SU-DHL-6 (cell line): ENCODE results near the gene MYO10.
"Not testable (repeated sequence)": the region's sequence is repeated elsewhere in the genome, so short reads cannot be mapped to it uniquely, and the experiment has no call there.

Source experiments
- H2AFZ ChIP-seq: fragments of 200-600 bp; sonication (generic); 2 replicates; pipeline ENCODE4 v1.6.1; 2014; ENCODE audit warnings: low read depth, mild to moderate bottlenecking, moderate library complexity, mixed read lengths, antibody characterized with exemption, low read length; ENCODE audit not compliant: severe bottlenecking
- H3F3A ChIP-seq: fragments of 200-600 bp; shearing (Covaris generic); 2 replicates; pipeline ENCODE4 v1.6.0; 2016; ENCODE audit warnings: antibody characterized with exemption, mild to moderate bottlenecking; ENCODE audit not compliant: insufficient read depth
- H3K27ac ChIP-seq: fragments of 200-600 bp; sonication (generic); 2 replicates; pipeline ENCODE4 v1.5.1; 2016; ENCODE audit warnings: low read depth, mild to moderate bottlenecking, low read length, moderate library complexity, mixed read lengths
- H3K27me3 ChIP-seq: fragments of 200-600 bp; sonication (generic), shearing (Covaris generic); 2 replicates; pipeline ENCODE4 v1.6.0; 2014; ENCODE audit warnings: mild to moderate bottlenecking, low read length
- H3K36me3 ChIP-seq: fragments of 200-600 bp; sonication (generic); 2 replicates; pipeline ENCODE4 v1.6.1; 2014; ENCODE audit warnings: mild to moderate bottlenecking, low read length, mixed read lengths
- H3K4me2 ChIP-seq: fragments of 300-600, 200-600 bp; shearing (Covaris generic), sonication (generic); 2 replicates; pipeline ENCODE4 v1.6.0; 2014; ENCODE audit warnings: low read length, low read depth, mild to moderate bottlenecking; ENCODE audit not compliant: poor library complexity, severe bottlenecking
- H3K4me3 ChIP-seq: fragments of 200-600 bp; sonication (generic); 2 replicates; pipeline ENCODE4 v1.5.1; 2014; ENCODE audit warnings: antibody characterized with exemption, low read length, mild to moderate bottlenecking, mixed read lengths; ENCODE audit not compliant: insufficient read depth, poor library complexity, severe bottlenecking
- H3K79me2 ChIP-seq: fragments of 200-600 bp; sonication (generic); 2 replicates; pipeline ENCODE4 v1.6.1; 2014; ENCODE audit warnings: mild to moderate bottlenecking, low read length, moderate library complexity; ENCODE audit not compliant: insufficient read depth
- H3K9ac ChIP-seq: fragments of 200-600 bp; sonication (generic); 2 replicates; pipeline ENCODE4 v1.7.0; 2014; ENCODE audit warnings: mild to moderate bottlenecking, low read length
- H3K9me2 ChIP-seq: fragments of 200-600 bp; sonication (generic); replicated peaks from 2 replicates; pipeline ENCODE4 v1.6.1; 2014; ENCODE audit warnings: low read length; ENCODE audit not compliant: insufficient read depth
- H3K9me3 ChIP-seq: fragments of 200-600 bp; sonication (generic); 2 replicates; pipeline ENCODE4 v1.6.1; 2014; ENCODE audit warnings: low read length, mixed read lengths; ENCODE audit not compliant: insufficient read depth
- H4K20me1 ChIP-seq: fragments of 200-600 bp; sonication (generic); 2 replicates; pipeline ENCODE4 v1.6.1; 2014; ENCODE audit warnings: low read depth, mild to moderate bottlenecking, antibody characterized with exemption, low read length, moderate library complexity, mixed read lengths
- EZH2phosphoT487 ChIP-seq: fragments of 200-600 bp; sonication (generic), shearing (Covaris generic); conservative IDR thresholded peaks from 2 replicates; pipeline ENCODE4 v1.6.1; 2018; ENCODE audit warnings: mild to moderate bottlenecking, antibody characterized with exemption, low read length, moderate library complexity, mixed read lengths
- TF ChIP-seq, protein P1 (sequence below): fragments of 200-600 bp; sonication (generic); IDR thresholded peaks from one replicate; pipeline ENCODE4 v1.5.1; 2017; ENCODE audit warnings: antibody characterized with exemption, mild to moderate bottlenecking, low read length, moderate library complexity; ENCODE audit not compliant: insufficient read depth, poor library complexity, severe bottlenecking

The MYO10 gene

DNA sequence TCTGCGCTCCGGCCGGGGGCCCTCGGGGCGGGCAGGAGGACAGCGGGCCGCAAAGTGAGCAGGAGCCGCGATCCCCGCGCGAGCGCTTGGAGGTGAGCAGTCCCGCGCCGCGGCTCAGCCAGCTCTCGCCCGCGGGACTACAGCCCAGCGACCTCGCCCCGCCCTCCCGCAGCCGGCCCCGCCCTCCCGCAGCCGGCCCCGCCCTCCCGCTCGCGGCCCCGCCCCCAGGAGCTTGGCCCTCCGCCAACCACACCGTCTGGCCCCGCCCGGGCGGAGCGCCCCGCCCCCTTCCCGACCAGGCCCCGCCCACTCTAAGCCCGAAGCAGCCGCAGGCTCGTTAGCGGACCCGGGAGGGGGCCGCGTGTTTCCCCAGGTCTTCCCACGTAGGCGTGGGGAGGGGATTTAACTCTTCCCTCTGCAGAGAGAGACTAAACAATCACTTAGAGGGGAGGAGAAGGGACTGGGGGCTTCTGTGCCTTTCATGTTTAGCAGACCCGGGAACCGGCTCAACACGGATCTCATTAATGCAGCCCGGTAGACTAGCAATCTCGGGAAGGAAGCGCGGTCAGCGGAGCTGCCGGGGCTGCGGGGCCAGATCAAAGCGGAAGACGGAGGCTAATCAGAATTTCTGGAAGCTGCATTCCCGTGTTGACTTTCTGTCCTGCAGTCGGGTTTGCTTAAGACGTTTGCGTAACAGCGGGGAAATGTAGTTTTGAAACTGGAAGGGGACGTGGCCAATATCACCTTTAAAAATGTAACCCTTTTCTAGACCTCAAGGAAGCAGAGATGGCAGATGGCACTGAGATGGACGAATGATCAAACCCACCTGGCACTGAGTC, at the start of gene MYO10:
Gene MYO10, minus strand, starts transcription at position 139 of the 839 bp plus-strand sequence. CDS start 480 bp downstream, outside the sequence.
- Histone ChIP-seq H3K79me2 (no peaks in the 10 kb centered on the region), H3K4me3 (peak within 1 kb of the TSS; percentile 70), H3K9me2 (no peaks in the 10 kb centered on the region), H3F3A (peaks cover 7% of the 10 kb centered on the region; the same call in 1 of the 2 replicates), H3K4me2 (peak within 1 kb of the TSS; percentile 53), H3K36me3 (no peaks in the 10 kb centered on the region), H3K9ac (peak within 1 kb of the TSS; percentile 43), H3K27me3 (no peaks in the 10 kb centered on the region), H3K9me3 (no peaks in the 10 kb centered on the region), H2AFZ (peak within 1 kb of the TSS; percentile 59), H4K20me1 (no peaks in the 10 kb centered on the region; the same call in 1 of the 2 replicates), H3K27ac (no peak within 1 kb of the TSS)
- TF ChIP-seq, protein P1, sequence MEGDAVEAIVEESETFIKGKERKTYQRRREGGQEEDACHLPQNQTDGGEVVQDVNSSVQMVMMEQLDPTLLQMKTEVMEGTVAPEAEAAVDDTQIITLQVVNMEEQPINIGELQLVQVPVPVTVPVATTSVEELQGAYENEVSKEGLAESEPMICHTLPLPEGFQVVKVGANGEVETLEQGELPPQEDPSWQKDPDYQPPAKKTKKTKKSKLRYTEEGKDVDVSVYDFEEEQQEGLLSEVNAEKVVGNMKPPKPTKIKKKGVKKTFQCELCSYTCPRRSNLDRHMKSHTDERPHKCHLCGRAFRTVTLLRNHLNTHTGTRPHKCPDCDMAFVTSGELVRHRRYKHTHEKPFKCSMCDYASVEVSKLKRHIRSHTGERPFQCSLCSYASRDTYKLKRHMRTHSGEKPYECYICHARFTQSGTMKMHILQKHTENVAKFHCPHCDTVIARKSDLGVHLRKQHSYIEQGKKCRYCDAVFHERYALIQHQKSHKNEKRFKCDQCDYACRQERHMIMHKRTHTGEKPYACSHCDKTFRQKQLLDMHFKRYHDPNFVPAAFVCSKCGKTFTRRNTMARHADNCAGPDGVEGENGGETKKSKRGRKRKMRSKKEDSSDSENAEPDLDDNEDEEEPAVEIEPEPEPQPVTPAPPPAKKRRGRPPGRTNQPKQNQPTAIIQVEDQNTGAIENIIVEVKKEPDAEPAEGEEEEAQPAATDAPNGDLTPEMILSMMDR, result no peak
- TF ChIP-seq EZH2phosphoT487, result no peak

DNA sequence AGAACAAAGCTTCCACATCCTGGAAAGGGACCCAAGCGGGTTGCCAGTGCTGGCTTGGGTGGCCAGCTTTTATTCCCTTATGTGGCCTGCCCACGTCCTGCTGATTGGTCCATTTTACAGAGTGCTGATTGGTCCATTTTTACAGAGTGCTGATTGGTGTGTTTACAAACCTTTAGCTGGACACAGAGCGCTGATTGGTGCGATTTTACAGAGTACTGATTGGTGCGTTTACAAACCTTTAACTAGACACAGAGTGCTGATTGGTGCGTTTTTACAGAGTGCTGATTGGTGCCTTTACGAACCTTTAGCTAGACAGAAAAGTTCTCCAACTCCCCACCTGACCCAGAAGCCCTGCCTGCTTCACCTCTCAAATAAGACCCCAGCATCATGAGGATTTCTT, 49.2 kb upstream of the MYO10 start:
- H3K9ac ChIP-seq, H2AFZ ChIP-seq, H3F3A ChIP-seq, H3K79me2 ChIP-seq, H3K4me2 ChIP-seq, H3K4me3 ChIP-seq, H4K20me1 ChIP-seq, H3K9me2 ChIP-seq, H3K27me3 ChIP-seq, H3K27ac ChIP-seq, H3K36me3 ChIP-seq, H3K9me3 ChIP-seq: not testable (repeated sequence)

DNA sequence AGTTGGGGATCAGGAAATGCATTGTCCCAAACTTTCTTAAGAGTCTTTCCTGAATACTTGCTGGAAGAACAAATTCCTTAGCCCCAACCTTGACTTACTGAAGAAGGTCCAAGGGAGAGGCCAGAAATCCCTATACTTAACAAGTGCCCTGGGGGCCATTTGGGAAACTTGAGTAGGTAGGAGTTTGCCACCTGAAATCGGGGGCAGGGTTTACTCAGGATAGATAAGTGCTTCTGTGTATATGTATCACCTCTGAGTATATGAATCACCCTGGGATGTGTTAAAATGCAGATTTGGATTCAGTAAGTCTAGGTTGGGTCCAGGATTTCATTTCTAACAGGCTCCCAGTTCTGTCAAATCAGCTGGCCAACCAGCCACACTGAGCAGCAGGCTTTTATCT, 47.9 kb upstream of the MYO10 start:
- Histone ChIP-seq H3K27me3 (no peaks in the 10 kb centered on the region), H3K9me3 (no peaks in the 10 kb centered on the region), H3K27ac (no peak overlapping the region), H3K9me2 (no peaks in the 10 kb centered on the region), H4K20me1 (no peaks in the 10 kb centered on the region), H3K79me2 (no peaks in the 10 kb centered on the region), H3K36me3 (no peaks in the 10 kb centered on the region), H2AFZ (no peak overlapping the region), H3K4me3 (no peak overlapping the region), H3F3A (no peaks in the 10 kb centered on the region), H3K9ac (no peak overlapping the region), H3K4me2 (no peak overlapping the region)
- TF ChIP-seq, protein P1, result no peak
- no peak for TF ChIP-seq EZH2phosphoT487

DNA sequence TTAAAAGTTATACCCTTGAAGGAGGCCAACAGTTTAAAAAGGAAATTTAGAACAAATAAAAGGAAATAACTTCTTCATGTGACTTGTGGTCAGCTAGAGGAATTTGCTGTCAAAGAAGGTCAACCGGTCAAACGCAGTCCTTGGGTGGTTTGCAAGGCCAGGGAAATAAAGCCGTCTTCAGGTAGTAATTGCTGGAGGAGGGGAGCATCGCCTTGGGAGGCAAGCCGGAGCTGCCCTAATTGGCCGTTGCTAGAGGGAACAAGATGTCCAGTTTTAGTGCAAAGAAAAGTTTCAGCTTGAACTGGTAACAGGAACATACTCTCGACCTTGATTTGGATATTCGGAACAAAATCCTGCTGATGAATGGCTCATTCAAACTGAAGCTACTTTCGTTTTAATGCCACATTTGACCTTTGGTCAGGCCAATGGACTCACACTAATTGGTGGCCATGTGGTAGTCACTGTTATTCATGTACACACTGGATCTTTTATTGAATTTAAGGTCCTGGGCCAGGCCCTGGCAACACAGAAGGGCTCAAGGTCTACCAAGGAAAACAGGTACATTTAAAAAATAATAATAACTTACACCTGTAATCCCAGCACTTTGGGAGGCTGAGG, 47.0 kb upstream of the MYO10 start:
- Histone ChIP-seq H3K27ac (no peak overlapping the region), H3K79me2 (no peaks in the 10 kb centered on the region), H3K4me3 (no peak overlapping the region), H3K9ac (no peak overlapping the region), H3K9me2 (no peaks in the 10 kb centered on the region), H3K27me3 (no peaks in the 10 kb centered on the region), H3K36me3 (no peaks in the 10 kb centered on the region), H3F3A (no peaks in the 10 kb centered on the region), H4K20me1 (no peaks in the 10 kb centered on the region), H2AFZ (no peak overlapping the region), H3K9me3 (no peaks in the 10 kb centered on the region), H3K4me2 (no peak overlapping the region)
- TF ChIP-seq EZH2phosphoT487, result no peak
- TF ChIP-seq, protein P1, result no peak
